GM13976 (cell line): ENCODE measurements around the gene TBRG4.
A peak's percentile ranks its signal among the peaks of the same experiment; 100 is the strongest.

Source experiments
- DNase-seq: peaks from one replicate; pipeline ENCODE4 v3.0.0; 2012; ENCODE audit warnings: low spot score
- CTCF ChIP-seq: IDR thresholded peaks from 2 replicates; pipeline ENCODE4 v1.5.1; 2012; ENCODE audit warnings: borderline replicate concordance, mild to moderate bottlenecking; ENCODE audit not compliant: insufficient read depth; ENCODE audit errors: extremely low read depth, missing control alignments, control extremely low read depth
- in situ Hi-C: fragments of 300-500 bp; cut with MboI; formaldehyde crosslinking; loops from one replicate; pipeline ENCODE4 v1.12.0; 2022; ENCODE audit warnings: low sequenced_read_pairs, mixed read lengths, inconsistent platforms; ENCODE audit not compliant: unreplicated experiment

The TBRG4 gene

GRCh38 chr7:45102785-45103712 is 8.4 kb downstream of the TBRG4 start:
- no peak for DNase-seq
- no peak for TF ChIP-seq CTCF
- in situ Hi-C loops = no loop called here

GRCh38 chr7:45101748-45102147 is 9.7 kb downstream of the TBRG4 start:
- in situ Hi-C loops = no loop called here
- no peak for TF ChIP-seq CTCF
- no peak for DNase-seq

- TF ChIP-seq CTCF = no peak
- no peak for DNase-seq
- in situ Hi-C loops = no loop called here
These were observed 10.6 kb downstream of the TBRG4 start for GRCh38 chr7:45100761-45101480.

GRCh38 chr7:45099891-45100760 is 11.4 kb downstream of the TBRG4 start:
- in situ Hi-C loops = no loop called here
- DNase-seq = no peak
- no peak for TF ChIP-seq CTCF

- DNase-seq = peak; percentile 28
- in situ Hi-C loops = no loop called here
- no peak for TF ChIP-seq CTCF
These were observed 12.3 kb downstream of the TBRG4 start for GRCh38 chr7:45098983-45099839.
